Activated naive CD4-positive, alpha-beta T cell treated with anti-CD3 and anti-CD28 coated beads, Interleukin-2, amount 50 U/mL, for 16 hours (primary cell): ENCODE data around the gene ADAMTS4.

Experiments
- DNase-seq: peaks from one replicate; pipeline ENCODE4 v3.0.0-alpha.2; 2020

The ADAMTS4 gene

DNA sequence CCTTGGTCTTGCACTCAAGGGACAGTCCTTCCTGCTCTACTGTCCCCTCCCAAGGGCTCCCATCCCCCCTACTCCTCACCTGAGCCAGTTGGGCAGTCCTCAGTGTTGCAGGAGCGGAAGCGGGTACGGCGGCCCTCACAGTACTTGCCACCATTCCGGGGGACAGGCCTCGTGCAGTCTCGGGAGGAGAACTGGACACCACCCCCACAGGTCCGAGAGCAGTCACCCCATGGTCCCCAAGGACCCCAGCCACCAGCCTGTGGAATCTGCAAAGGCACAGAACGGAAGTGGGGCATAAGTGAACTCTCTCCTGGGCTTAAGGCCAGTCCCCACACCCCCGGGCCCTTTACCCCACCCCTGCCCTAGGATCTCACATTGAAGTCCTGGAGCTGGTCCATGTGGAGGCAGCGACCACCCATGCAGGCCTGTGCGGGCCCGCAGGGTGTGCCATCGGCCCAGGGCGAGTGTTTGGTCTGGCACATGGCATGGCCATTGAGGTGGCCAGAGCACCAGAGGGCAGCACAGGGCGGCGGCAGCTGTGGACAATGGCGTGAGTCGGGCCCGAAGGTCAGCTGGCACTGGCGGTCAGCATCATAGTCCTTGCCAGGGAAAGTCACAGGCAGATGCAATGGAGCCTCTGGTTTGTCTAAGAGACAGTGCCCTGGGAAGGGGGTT, 5.2 kb downstream of the ADAMTS4 start:
- DNase-seq = no peak

DNA sequence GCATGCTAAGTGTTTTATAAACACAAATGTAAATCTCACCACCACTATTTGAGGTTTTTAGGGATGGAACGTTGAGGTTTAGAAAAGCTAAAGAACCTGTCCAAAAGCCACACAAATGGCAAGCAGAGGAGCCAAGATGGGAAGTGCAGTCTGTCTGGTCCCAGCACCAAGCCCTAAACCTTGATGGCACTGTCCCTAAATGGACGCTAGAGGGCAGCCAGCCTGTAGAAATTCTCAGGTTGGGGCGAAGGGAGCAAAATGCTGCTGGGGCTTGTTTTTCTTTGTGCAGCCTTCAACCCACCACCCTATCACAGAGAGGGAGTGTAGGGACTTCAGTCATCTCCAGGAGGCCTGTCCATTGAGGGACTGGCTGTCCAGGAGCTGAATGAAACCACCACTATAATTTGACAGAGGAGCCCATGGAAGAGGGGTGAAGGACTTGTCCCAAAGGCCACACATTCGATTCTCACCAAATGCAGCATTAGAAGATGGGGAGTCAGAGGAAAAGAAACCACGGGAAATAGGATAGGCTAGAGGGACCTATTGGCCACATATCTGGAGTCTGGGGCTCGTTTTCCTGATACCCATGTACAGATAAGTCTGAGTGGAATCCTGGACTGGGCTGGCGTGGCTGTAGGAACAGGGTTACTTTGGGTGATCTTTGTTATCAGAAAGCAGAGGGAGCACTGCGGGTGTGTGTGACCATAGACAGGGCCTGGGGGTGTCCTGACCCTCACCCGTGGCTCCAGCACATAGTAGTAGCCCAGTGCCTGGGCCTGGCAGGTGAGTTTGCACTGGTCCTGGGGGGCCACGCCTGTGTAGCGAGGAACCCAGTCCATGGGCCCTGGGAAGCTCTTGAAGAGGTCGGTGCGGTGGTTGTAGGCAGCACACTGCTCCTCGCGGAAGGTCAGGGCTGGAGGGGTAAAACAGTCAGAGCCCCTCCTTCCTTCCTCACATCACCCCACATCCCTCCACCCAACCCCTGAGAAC, 6.1 kb downstream of the ADAMTS4 start:
- DNase-seq = peak; percentile 66

DNA sequence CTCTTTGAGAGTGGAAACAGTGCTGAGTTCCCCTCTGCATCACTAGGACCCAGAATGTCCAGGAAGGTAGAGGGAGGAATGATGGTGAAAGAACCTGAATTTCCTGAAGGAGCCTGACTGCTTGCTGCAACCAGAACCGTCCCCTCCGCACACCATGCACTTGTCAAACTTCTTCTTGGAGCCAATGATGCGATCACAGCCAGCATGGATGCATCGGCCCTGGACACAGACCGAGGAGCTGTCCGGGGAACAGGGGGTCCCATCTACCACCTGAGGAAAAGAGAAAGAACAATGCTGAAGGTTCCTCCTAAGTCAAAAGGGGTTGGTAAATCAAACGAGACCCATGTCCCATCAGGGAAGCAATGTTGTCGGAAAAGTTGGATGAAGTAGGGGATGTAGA, 6.9 kb downstream of the ADAMTS4 start:
- DNase-seq = no peak

DNA sequence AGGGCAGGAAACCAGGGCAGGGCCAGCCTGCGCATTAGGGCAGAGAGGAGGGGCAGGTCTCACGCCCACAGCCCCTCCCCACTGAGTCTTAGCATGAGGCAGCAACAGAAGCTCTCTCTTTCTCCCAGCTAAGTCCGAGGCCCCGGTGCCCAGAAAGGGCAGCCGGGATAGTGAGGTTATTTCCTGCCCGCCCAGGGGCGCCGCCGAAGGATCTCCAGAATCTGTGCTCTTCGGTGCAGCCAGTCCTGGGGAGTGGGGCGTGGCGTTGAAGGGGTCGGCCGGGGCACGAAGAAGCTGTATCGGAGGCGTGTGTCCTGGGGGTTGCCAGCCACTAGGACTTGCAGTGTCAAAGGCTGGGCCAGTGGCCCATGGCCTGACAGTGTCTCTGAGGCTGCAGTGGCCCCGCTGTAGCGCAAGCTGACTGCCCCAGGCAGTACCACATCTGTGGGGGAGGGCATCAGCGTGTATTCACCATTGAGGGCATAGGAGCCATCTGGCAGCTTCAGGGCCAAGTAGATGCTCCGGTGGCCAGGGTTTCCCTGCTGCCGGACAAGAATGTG, 7.8 kb downstream of the ADAMTS4 start:
- DNase-seq = no peak

DNA sequence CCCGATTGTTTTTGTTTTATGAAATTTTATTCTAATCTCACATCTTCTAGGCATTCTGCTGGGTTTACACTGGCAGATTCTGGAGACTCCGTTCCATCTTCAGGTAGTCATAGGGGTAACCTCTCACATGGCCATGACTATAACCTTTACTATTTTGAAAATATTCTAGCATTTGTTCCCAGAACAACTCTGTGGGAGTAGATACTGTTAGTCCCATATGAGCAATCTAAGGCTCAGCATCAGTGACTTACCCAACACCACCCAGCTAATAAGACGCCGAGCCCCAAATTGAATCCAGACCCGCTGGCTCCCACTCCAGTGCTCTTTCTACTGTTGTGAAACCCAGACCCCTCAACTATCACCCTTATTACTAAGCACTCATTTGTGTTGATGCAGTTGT, 9.8 kb downstream of the ADAMTS4 start:
- DNase-seq = no peak

DNA sequence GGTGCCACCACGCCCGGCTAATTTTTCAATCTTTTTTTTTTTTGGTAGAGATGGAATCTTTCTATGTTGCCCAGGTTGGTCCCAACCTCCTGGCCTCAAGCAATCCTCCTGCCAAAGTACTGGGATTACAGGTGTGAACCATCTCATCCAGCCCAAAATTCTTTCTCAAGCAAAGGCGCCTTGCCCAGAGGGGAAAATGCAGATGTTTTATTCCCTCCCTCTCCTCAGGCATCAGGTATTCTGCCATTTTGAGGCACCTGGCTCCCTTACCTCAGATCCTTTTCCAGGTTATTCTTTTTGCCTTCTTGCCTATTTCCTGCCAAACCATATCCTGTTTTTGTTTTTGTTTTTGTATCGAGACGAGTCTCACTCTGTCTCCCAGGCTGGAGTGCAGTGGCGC, 10.5 kb downstream of the ADAMTS4 start:
- DNase-seq = no peak

DNA sequence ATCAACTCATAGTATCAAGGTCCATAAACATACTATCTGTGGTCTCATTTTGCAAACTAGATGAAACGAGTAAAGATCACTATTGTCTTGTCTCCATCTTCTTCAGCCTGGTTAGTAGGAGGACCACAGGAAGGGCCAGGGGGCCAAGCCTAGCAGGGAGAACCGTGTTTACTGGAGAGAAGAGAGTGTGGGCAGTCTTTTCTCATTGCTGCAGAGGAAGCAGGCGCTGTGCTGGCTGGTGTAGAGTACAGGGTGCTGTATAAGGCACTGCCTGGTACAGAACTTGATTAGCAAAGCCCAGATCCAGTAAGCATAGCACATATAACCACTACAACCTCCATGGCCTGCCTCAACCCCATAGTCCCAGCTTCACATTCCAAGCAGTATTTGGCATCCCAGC, 11.5 kb downstream of the ADAMTS4 start:
- DNase-seq = no peak

DNA sequence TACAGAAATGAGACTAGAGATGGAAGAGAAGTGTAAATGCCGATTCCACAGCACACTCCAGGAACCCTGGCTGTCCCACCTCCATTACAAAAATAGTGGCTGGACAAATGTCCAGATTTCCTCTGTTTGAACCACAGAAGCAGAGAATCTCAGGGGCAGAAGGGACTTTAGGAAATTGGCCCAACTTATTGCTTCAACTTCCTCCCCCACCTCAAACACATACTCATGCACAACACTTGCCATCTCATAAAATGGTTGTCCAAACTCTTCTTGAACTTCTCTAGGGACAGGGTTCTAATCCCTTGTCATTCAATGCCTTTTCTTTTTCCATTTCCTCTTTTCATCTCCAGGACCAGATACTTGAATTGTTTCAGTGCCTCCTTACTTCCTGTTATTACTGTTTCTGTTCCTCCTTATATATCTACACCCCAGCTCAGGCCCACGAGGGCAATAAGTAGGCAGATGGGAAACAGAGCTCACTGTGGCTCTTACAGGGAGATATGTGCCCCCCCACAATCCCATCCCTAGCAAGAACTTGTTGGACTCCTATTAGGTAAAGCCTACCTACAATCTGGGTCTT, 13.0 kb downstream of the ADAMTS4 start:
- DNase-seq = no peak

DNA sequence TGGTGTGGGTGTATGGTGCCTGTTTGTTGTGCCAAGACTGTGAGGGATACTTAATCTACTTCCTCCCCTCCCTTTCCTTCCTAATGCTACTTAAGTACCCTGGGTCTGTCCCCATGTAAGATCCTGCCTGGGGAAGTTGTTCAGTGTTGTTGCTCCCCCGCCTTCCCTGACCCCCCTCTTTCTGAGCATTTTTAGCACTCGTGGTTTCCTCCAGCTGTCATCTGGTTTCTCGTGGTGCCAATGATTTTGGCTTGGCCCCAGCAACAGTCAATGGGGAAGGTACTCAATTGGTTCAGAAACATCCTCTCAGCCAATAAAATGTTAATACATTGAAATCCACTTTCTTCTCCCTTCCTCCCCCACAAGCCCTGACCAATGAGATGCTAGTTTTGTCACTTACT, 13.6 kb downstream of the ADAMTS4 start:
- DNase-seq = peak; percentile 66

DNA sequence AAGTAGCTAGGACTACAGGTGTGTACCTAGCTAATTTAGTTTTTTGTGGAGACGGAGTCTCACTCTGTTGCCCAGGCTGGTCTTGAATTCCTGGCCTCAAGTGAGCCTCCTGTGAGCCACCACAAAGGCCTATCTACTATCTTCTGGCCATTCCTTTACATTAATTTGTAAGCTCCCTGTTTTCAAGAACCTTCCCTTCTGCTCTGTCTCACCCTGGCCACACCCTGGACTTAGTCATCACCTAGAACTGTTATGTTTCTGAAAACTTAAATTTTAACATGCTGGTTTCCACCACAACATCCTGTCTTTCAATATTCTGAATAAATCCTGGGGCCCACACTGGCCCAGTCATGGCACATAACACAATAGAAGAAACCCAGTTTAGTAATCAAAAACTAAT, 16.6 kb downstream of the ADAMTS4 start:
- DNase-seq = peak; percentile 65

DNA sequence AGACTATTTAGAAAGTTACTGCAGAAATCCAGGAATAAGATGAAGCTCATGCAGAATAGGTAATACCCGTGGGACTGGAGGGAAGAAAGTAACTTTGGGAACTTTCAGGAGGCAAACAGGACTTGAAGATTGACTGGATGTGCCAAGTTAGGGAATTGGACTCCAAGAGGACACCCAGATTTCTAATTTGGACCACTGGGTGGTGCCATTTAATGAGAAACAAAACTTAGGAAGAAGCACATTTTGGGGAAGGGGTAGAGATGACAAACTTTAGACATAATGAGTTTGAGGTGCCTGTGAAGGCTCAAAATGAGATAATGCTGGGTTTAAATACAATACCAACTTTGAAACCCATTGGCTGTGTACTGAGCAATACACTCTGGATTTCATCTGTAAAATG, 18.2 kb downstream of the ADAMTS4 start:
- DNase-seq = no peak

DNA sequence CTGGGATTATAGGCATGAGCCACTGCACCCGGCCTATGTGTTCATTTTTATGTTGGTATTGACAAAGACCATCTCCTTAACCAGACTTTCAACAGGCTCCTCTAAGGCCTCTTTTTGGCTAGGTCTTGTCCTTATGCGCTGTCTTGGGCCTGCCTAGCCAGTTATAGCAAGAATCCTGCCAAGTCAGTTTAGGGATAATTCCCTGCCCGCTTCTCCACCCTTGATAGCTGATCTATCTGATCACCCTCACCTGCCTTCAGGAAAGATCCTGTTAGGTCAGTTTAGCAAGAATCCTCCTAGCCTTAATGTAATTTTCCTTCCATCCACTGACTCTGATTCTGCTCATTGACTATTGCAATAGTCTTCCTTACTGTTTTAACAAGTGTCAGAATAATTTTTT, 19.2 kb downstream of the ADAMTS4 start:
- DNase-seq = no peak

DNA sequence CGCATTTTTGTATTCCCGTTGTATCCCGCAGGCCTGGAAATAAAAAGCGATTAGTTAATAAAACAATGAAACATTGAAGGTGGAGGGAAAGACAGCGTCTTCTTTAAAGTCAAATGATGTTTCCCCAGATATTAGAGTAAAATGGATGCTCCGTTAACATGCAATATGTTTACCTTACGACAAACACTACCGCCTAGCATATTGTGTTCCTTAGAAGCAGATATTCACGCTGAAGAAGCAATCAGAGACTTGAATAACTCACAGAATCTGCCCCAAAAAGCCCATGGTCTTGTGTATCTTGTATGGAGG, 21.0 kb downstream of the ADAMTS4 start:
- DNase-seq = no peak

DNA sequence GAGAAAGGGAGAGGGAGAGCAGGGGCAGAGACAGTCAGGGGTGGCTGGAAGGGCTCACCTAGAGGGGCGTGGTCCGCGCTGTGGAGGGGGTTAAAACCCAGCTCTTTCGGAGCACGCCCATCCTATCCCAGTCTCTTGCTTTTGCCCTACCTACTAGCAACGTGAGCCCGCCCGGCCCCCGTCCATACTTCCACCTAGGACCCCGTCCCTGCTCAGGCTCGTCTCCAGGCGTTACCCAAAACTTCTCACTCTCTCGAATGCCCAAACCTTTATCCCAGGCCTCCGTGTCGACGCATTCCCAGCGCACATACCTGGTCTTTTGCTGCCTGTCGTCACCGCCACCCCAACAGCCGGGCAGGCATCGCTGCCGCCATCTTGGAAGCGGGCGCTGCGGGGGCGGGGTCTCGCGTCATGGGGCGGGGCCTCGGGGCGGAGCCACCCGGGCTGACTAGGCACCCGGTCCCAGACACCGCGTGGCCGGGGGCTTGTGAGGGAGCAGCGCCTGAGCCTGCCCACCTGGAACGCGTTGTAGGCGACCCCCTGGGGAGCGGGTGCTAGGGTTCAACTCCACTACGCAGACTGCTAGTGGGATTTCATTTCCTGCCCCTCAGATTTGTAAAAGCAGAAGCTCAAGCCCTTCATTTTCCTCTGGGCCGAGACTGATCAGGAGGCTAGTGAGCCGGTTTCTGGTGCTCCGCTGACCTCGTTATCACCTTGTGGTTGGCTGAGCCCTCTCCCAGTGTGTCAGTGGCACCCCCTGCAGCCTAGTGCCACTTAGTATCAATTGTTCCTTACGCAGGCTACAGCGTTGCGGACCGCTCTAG, 21.5 kb downstream of the ADAMTS4 start, which contains the start of gene B4GALT3:
Gene B4GALT3 (minus strand): TSS at position 396 of the 824 bp plus-strand sequence. CDS start 1,447 bp downstream, outside the sequence.
- peak; percentile 95 for DNase-seq

DNA sequence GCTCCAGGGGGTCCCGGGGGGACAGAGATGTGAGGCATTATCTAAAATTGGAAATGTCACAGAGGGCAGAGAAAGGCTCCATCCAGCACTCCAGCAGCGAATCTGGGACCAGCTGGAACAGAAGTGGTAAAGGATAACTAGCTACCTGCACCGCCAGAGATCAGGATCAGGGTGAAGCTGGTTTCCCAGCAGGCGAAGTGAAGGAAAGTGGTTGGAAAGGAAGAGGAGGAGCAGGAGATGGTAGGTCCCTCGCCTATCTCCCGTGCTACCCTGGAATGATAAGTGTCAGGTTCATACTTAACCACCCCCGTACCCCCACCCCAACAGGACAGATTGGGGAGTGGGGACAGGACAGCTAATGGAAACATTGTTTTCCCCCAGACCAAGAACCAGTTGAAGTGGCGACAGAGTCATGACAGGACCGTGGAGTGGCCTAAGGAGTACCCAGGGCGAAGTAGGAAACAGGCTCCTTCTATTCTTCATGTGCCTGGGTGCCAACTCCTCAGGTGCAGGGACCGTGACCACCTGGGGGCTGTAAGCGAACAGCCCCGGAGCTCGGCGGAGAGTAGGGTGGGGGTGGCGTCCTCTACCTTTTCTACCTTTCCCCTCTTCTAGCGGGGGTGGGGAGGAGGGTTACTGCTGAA, 22.3 kb downstream of the ADAMTS4 start:
- no peak for DNase-seq

DNA sequence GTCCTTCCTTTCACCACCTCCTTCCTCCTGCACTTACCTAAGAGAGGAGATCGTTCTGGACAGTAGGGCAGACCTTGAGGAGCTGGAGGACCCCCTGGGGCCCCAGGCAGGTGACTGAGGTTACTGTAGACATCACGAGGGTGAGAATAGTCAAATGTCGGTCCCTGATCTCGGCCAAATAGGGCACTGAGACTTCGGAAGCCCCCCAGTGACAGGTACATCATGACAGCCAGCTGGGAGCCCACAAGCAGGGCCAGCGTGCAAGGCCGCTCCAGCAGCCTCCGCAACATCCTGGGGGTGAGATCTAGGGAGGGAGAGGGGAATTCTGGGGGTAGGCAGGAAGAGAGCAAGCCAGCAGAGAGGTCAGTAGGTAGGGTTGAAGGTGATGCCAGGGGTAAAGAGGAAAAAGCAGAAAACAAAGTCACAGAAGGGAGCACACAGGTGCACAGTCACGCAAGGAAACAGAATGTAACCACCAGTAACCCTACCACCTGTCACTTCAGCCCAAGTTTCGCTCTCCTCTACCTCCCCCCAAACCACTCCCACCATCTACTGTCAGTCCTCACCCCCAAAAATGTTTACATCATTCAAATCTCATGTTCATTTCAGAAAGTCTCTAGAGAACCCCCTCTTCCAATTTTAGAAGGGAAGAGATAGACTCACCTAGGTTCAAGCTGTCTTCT, 22.9 kb downstream of the ADAMTS4 start:
- DNase-seq = no peak

DNA sequence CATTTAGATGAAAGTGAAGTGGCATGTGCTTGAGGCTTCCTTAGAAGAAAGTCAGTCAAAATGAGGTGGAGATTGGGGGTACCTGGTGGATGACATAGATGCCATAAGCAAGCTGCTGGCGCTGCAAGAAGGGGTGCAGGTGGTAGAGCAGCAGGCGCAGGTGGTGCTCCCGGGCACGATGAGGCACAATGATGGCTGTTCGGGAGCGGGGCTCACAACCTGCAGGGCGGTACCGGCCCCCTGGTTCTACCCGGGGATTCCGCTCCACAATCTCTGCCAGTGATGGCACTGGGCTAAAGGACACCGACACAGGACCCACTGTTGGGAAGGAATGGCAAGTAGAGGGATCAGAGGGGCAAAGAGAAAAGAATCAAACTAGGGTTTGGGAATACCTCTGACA, 23.9 kb downstream of the ADAMTS4 start:
- DNase-seq = no peak

DNA sequence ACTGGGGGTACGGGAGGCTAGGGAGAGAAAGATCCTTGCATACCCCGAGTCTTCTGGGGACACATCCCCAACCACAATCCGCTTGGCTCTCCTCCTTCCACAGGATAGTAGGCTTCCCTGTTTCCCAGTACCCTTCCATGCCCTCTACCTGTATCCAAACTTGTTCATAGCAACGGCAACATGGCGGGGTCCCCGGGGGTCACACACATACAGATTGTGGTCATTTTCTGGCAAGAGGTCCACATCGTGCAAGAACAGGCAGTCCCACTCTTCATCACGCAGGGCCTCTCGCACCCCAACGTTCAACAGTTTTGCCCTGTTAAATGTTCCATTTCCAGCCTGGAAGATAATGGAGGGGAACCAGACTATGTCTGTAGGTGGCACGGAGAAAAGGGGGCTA, 25.1 kb downstream of the ADAMTS4 start:
- no peak for DNase-seq

DNA sequence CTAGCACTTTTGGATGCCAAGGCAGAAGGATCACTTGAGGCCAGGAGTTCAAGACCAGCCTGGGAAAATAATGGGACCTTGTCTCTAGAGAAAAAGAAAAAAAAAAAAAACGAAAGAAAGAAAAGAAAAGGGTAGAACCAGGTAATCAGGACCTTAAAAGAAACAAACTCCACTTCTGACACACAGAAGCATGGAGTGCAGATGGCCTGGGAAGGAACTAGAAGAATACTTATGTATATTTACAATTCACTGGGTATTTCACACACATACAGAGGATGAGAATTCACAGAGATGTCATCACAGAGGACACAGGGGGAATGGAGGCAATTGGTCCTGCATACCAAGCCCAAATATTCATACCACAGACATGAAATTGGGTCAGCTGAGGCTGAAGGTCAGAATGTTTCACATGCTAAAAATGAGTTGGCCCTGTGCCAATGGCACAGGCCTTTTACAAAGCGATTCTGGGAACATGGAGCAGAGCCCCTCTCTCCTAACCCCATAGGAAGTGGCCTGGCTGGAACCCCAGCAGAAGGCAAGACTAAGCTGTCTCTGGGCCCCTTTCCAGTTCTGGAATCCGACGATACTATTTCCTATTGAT, 26.0 kb downstream of the ADAMTS4 start:
- DNase-seq = no peak

DNA sequence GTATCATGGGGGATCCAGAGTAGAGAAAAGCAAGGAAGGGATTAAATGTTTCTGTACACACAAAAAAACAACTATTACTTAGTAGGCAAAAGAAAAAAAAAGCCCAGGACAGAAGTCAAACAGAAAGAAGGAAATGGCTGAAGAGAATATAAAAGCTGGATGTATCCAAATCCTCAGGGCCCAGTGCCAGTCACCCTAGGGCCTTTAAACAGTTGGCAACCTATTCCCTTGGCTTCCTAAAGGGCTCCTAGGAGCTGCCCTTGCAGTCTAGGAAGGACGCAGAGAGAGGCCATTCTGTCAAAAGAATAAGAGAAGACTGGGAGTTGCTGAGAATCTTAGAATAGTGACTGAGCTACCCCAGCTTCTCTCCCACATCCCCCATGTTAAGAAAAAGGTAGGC, 26.5 kb downstream of the ADAMTS4 start:
- DNase-seq = no peak

DNA sequence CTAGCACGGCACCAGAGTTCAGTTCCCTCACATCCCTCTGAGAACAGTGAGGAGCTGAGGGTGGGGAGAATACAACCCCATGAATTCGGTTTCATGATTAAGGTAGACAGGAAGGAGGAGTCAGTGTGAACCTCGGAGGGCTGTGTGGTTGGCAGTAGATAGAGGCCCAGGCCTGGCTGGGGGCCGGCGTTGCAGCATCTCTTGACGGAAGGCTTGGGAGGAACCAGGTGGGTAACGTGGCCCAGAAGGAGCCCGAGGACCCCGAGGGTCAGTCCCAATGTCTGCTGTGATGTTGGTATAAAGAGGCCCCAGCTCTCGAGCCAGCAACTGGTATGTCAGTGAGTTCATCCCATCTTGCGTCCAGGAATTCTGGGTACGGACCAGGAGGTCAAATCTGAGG, 27.2 kb downstream of the ADAMTS4 start:
- DNase-seq = no peak
